ENCODE data around the gene PHC2.

PHC2 gene, protein sequence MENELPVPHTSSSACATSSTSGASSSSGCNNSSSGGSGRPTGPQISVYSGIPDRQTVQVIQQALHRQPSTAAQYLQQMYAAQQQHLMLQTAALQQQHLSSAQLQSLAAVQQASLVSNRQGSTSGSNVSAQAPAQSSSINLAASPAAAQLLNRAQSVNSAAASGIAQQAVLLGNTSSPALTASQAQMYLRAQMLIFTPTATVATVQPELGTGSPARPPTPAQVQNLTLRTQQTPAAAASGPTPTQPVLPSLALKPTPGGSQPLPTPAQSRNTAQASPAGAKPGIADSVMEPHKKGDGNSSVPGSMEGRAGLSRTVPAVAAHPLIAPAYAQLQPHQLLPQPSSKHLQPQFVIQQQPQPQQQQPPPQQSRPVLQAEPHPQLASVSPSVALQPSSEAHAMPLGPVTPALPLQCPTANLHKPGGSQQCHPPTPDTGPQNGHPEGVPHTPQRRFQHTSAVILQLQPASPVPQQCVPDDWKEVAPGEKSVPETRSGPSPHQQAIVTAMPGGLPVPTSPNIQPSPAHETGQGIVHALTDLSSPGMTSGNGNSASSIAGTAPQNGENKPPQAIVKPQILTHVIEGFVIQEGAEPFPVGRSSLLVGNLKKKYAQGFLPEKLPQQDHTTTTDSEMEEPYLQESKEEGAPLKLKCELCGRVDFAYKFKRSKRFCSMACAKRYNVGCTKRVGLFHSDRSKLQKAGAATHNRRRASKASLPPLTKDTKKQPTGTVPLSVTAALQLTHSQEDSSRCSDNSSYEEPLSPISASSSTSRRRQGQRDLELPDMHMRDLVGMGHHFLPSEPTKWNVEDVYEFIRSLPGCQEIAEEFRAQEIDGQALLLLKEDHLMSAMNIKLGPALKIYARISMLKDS

DNA sequence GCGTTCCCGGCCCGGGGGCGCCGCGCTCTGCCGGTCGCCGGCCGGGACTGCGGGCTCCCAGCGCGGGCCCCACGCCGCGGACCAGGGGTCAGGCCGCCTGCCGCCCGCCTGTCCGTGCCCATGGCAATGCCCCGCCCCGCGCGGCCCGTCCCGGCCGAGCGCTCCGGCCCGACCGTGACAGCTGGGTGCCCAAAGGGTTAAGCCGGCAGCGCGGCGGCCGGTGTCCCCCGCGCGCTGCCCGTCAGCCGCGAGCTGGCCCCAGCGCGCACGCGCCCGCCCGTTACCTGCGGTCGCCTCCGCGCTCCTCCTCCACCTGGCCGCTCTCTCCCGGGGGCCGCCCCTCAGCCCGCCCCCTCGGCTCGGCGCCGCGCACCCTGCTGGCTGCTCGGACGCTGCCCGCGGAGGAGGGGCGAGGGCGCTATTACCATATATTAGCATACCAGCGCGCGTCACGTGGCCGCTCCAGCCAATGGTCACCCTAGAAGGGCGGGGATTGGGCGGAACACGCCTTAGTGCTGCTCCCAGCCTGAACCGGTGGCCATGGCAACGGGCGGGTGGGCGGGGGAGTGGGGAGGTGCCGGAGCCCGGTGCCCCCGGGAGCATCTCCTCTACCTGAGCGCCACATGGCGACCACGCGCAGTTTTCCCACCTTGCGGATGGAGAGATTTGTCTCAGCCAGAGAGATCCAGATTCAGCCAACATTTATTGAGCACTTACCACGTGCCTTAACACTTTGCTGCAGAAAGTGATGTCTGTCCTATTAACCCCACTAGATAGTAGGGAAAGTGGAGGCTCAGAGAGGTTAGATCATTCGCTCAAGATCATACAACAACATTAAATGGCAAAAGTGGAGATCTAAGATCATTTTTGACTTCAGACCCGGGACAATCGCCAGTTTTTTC, at the start of gene PHC2:
TSS of gene PHC2 (minus strand) at position 404 of the 902 bp plus-strand sequence. CDS start 55,556 bp downstream, outside the sequence.
- FAIRE-seq = no peak
- TF ChIP-seq POLR2A (IDR thresholded peaks at IDR 0.05; ENCODE audit: low read depth, low read length) = peak; percentile 57; the same call in 1 of the 2 replicates

DNA sequence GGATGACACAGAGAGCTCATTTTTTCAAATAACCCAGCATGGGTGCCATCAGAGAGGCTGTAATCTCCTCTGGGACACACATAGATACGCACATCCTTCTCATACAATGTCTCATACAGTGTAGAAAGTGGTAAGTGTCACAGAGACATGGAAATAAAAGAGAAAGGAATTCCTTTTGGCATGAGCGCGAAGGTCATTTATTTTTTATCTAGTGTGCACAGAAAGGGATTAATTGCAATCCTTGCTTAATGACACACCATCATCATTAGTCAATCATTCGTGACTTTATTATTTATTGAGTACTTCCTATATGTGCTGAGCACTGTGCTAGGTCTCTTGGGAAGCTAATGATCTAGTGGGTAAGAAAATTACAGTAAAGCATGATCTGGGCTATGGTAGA, 46.6 kb upstream of the PHC2 start:
- no peak for DNase-seq (ENCODE audit: insufficient read length, low spot score)
- FAIRE-seq = no peak
- TF ChIP-seq POLR2A (IDR thresholded peaks at IDR 0.05; ENCODE audit: low read depth, low read length) = no peak

More for the DNA sequence above, at the start of gene PHC2:
- DNase-seq (ENCODE audit: insufficient read length, low spot score) = peak; percentile 86

DNA sequence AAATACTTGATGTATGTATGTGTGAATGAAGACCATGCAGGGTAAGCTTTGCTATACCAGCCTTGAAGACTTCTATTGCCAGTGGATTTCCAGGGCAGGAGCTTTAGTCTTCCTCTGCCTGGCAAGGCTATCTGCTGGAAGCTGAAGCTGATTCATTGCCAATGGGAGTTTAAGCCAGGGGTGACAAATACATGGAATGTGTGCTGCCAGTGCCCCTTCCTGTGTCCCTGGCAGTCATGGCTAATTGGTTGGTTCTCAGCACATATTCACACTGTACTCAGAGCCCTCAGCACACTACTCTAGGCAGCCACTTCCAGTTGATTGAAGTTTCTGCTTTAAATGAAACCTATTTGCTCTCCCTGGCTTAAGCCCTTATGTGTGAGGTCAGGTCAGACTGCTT, 43.0 kb upstream of the PHC2 start:
- DNase-seq (ENCODE audit: insufficient read length, low spot score) = no peak
- FAIRE-seq = no peak
- TF ChIP-seq POLR2A (IDR thresholded peaks at IDR 0.05; ENCODE audit: low read depth, low read length) = no peak

DNA sequence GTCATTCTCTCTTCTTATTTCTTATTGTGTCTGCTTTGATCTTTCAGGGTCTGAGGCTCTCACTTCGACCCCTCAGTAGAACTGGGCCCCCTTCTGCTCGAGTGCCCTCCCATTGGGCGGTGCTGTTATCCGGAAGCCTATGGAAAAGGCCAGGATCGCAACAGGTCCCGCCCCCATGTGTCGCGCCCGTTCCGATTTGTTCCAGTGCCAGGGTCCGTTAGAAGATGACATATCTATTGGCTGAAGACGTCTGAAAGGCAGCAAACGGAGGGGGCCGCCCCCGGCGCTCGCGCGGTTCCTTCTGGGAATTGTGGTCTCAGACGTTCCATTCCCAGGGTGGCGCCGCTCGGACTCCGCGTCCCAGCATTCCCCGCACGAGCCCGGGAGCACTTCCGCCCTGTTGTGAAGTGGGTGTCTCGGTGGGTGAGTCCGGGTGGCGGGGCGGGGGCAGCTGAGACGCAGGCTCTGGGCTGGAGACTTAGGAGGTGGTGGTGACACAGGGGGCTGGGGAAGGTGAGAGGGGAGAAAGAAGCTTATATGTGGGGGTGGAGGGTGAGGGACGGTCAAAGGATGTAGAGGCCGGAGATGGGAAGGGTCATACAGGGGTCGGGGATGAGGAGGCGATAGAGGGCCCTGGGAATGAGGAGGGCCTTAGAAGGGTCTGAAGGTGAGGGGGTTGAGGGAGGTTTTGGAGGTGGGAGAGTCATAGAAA, 41.5 kb upstream of the PHC2 start, which contains the start of gene ZSCAN20:
TSS of gene ZSCAN20 (plus strand) at position 377 of the 712 bp plus-strand sequence. CDS start 6,644 bp downstream, outside the sequence.
- TF ChIP-seq POLR2A (IDR thresholded peaks at IDR 0.05; ENCODE audit: low read depth, low read length) = peak; percentile 55
- FAIRE-seq (peak; percentile 86), DNase-seq (ENCODE audit: insufficient read length, low spot score) (peak; percentile 88)

DNA sequence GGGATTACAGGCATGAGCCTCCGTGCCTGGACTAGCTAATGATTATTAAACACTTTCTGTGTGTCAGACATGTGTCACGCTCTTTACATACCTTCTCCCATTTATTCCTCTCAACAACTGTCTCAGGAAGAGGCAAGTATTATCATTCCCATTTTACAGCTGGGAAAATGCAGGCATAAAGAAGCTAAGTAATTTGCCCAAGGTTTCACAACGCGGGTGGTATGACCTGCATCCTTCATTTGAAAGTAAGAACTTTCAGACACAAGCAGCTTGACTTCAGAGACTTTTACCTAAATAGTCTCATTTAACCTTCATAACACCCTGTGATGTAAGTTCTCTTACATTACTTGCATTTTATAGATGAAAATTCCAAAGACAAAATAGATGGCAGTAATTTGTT, 40.5 kb upstream of the PHC2 start:
- FAIRE-seq = no peak
- no peak for TF ChIP-seq POLR2A (IDR thresholded peaks at IDR 0.05; ENCODE audit: low read depth, low read length)
- DNase-seq (ENCODE audit: insufficient read length, low spot score) = no peak

DNA sequence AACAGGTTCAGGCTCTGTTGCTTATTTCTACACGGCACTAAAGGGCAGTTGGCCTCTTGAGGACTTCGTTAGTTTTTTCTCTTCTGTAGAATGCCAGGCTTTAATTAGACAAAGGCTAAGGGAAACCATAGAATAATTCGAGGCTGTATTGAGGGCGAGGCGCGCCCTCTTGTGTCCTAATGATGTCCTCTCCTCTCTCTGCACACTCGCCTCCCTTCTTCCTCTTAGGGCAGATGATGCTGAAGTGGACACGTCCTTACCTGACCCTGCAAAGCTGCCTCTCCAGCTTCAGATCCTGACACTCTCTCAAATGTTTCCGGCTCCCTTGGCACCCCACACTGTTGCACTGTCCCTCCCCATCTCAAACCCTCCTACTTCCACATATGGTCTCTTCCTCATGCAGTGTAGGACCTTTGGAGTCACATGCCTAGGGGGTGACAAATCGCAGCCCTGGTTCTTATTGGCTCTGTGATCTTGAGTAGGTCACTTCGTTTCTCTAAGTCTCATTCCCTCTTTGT, 39.7 kb upstream of the PHC2 start:
- FAIRE-seq = no peak
- no peak for TF ChIP-seq POLR2A (IDR thresholded peaks at IDR 0.05; ENCODE audit: low read depth, low read length)

DNA sequence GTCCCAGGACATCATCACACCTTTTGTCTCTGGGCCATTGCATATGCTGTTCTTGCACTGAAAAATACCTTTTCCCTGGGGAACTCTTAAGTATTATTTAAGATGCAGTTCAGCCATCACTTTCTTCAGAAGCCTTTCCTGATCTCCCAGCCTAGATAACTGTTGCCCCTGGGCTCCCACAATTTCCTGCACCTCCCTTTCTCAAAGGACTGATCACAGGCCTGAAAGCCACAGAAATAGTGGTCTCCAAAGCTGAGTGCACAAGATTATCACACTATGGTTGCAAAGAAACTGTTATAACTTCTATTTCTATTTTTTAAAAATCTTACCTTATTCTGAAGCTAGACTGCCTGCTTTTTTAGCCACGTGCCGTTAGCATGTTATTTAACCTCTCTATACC, 38.8 kb upstream of the PHC2 start:
- no peak for FAIRE-seq
- DNase-seq (ENCODE audit: insufficient read length, low spot score) = no peak
- TF ChIP-seq POLR2A (IDR thresholded peaks at IDR 0.05; ENCODE audit: low read depth, low read length) = no peak

More for the DNA sequence above, 39.7 kb upstream of the PHC2 start:
- peak; percentile 61 for DNase-seq (ENCODE audit: insufficient read length, low spot score)

DNA sequence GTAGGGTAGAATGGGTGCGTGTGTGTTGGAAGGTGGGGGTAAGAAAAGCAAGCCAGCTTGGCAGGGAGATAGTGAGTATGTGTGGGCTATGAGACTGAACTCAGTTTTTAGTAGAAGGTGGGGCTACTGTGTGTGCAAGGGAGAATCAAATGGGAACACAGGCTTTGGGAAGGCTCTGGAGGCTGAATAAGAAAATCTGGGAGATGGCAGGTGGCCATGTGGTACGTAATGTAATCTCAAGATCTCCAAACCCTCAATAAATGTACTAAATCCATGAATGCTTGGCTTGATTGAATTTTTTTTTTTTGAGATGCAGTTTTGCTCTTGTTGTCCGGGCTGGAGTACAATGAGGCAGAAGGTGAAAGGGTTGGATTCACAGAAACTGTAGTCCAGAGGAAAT, 38.1 kb upstream of the PHC2 start:
- no peak for TF ChIP-seq POLR2A (IDR thresholded peaks at IDR 0.05; ENCODE audit: low read depth, low read length)
- FAIRE-seq = no peak
- DNase-seq (ENCODE audit: insufficient read length, low spot score) = no peak

DNA sequence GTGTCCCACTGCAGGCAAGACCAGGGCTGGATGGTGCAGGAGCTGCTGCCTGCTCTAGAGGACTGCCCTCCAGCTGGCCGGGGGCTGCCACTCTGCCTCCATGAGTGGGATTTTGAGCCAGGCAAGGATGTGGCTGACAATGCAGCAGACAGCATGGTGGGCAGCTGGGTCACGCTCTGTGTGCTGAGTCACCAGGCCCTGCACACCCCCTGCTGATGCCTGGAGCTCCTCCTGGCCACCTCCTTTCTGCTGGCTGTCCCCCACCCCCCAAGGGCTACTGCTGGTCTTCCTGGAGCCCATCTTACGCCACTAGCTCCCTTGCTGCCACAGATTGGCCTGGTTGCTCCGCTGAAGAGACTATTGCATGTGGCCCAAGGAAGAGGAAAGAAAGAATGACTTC, 37.6 kb upstream of the PHC2 start:
- FAIRE-seq (no peak), DNase-seq (ENCODE audit: insufficient read length, low spot score) (no peak)
- TF ChIP-seq POLR2A (IDR thresholded peaks at IDR 0.05; ENCODE audit: low read depth, low read length) = no peak

DNA sequence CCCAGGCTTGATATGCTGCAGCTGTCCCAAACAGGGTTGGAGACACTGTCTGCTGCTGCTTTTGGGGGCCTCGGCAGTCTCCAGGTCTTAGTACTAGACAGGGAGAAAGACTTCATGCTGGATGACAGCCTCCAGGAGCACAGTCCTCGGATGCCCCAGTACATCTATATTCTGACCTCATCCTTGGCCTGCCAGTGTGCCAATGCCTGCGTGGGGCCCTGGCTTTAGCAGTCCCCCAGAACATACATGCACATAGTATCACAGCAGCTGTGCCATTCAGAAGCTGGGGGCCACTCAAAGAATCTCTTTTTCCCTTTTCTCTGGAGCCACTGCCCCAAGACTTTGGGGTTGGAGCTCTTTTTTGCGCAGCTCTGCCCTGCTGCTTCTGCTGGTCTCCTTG, 37.1 kb upstream of the PHC2 start:
- DNase-seq (ENCODE audit: insufficient read length, low spot score) (no peak), FAIRE-seq (no peak)
- TF ChIP-seq POLR2A (IDR thresholded peaks at IDR 0.05; ENCODE audit: low read depth, low read length) = no peak

DNA sequence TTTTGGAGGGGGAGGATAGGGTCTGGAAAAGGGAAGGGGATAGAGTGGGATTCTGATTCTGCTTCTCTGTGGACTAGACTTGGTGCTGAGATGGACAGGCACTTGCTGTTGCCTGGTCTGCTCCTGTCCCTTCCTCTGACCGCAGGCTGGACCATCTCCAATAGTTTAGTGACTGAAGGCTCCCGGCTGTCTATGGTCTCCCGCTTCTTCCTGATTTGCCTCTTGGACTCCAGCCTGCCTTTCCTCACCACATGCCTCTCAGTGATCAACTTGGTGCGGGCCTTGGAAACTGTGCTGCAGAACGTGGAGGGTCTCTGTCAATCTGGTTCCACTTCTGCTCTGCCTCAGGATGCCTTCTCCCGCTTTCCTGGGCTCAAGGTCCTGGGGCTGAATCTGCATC, 35.3 kb upstream of the PHC2 start:
- DNase-seq (ENCODE audit: insufficient read length, low spot score) = no peak
- no peak for FAIRE-seq
- no peak for TF ChIP-seq POLR2A (IDR thresholded peaks at IDR 0.05; ENCODE audit: low read depth, low read length)

DNA sequence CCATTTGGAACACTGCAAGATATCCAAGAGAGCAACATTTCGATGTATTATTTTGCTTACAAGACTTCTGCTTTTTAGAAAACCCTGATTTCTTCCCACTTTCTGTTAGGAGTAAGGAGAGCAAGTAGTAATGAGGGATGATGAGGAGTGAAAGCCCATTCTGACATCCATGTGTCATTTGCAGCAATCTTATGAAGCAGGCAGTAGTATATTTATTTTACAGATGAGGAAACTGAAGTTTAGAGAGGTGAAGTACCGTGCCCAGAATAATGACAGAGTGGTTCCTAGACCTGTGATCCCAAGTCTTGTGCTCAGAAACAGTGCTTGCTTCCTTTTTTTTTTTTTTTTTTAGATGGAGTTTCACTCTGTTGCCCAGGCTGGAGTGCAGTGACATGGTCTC, 34.4 kb upstream of the PHC2 start:
- FAIRE-seq (no peak), DNase-seq (ENCODE audit: insufficient read length, low spot score) (no peak)
- TF ChIP-seq POLR2A (IDR thresholded peaks at IDR 0.05; ENCODE audit: low read depth, low read length) = no peak

DNA sequence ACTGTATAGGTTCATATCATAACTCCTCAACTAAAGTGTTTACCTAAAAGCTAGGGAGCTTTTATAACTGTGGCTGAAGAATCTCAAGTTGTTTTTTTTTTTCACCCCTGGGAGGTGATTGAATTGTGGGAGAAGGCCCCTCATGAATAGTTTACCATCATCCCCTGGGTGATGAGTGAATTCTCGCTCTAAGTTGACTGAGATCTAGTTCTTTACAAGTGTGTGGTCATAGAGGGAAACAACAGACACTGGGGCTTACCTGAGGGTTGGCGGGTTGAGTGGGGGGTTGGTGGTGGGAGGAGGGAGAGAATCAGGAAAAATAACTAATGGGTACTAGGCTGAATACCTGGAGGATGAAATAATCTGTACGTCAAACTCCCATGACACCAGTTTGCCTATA, 33.7 kb upstream of the PHC2 start:
- no peak for FAIRE-seq

More for the DNA sequence above, 33.7 kb upstream of the PHC2 start:
- TF ChIP-seq POLR2A (IDR thresholded peaks at IDR 0.05; ENCODE audit: low read depth, low read length) = no peak
- no peak for DNase-seq (ENCODE audit: insufficient read length, low spot score)

All from H54 (cell line).